DND-41 (cell line): ENCODE data around the gene LDHAL6A.

Experiments used
- ATAC-seq: fragments of 200-7000 bp; cut with Tn5 transposase; 3 replicates; pipeline ENCODE4 v1.9.1; 2021; ENCODE audit warnings: low read depth; ENCODE audit not compliant: insufficient read depth
- DNase-seq: peaks from one replicate; pipeline ENCODE4 v3.0.0-alpha.2; 2020
- H2AFZ ChIP-seq: 2 replicates; pipeline ENCODE4 v1.6.0; 2012; ENCODE audit warnings: low read depth, low read length
- H3K27ac ChIP-seq: 2 replicates; pipeline ENCODE4 v1.5.1; 2012; ENCODE audit warnings: low read length, inconsistent platforms
- H3K27me3 ChIP-seq: fragments of 200-600 bp; sonication (generic); 2 replicates; pipeline ENCODE4 v1.6.0; 2012; ENCODE audit warnings: low read length, mild to moderate bottlenecking, inconsistent platforms; ENCODE audit not compliant: insufficient read depth, poor library complexity
- H3K36me3 ChIP-seq: 2 replicates; pipeline ENCODE4 v1.5.1; 2012; ENCODE audit warnings: low read length, inconsistent platforms; ENCODE audit not compliant: insufficient read depth
- H3K4me1 ChIP-seq: 2 replicates; pipeline ENCODE4 v1.5.1; 2012; ENCODE audit warnings: mild to moderate bottlenecking, low read length; ENCODE audit not compliant: insufficient read depth
- H3K4me2 ChIP-seq: 2 replicates; pipeline ENCODE4 v1.6.0; 2012; ENCODE audit warnings: mild to moderate bottlenecking, moderate library complexity, low read length, inconsistent platforms; ENCODE audit not compliant: insufficient read depth
- H3K4me3 ChIP-seq, 2 experiments: fragments of 200-600 bp in 1 of 2; shearing (Covaris generic) in 1 of 2; 2 replicates each; pipeline ENCODE4 v1.5.1; 2012 to 2016; ENCODE audit warnings: inconsistent platforms in 2 of 2, low read length in 2 of 2, mild to moderate bottlenecking in 2 of 2, low read depth in 1 of 2, moderate library complexity in 1 of 2
- H3K79me2 ChIP-seq: 2 replicates; pipeline ENCODE4 v1.6.0; 2012; ENCODE audit warnings: low read length, inconsistent platforms; ENCODE audit not compliant: insufficient read depth
- H3K9ac ChIP-seq: 2 replicates; pipeline ENCODE4 v1.6.0; 2012; ENCODE audit warnings: low read depth, mild to moderate bottlenecking, inconsistent platforms, low read length, moderate library complexity
- H3K9me3 ChIP-seq: 2 replicates; pipeline ENCODE4 v1.5.1; 2012; ENCODE audit warnings: low read length, moderate library complexity, mild to moderate bottlenecking, inconsistent platforms; ENCODE audit not compliant: insufficient read depth, severe bottlenecking
- H4K20me1 ChIP-seq: 2 replicates; pipeline ENCODE4 v1.6.0; 2012; ENCODE audit warnings: low read length; ENCODE audit not compliant: insufficient read depth
- EZH2 ChIP-seq: IDR thresholded peaks from 3 replicates; pipeline ENCODE4 v1.6.1; 2012; ENCODE audit warnings: borderline replicate concordance, low read depth, mild to moderate bottlenecking, moderate library complexity, low read length, inconsistent platforms; ENCODE audit not compliant: severe bottlenecking
- TF ChIP-seq, protein P1 (sequence below): IDR thresholded peaks from 2 replicates; pipeline ENCODE4 v1.5.1; 2012; ENCODE audit warnings: borderline replicate concordance, low read length, moderate library complexity, mild to moderate bottlenecking; ENCODE audit not compliant: poor library complexity, severe bottlenecking; ENCODE audit errors: extremely low read depth

LDHAL6A gene

DNA sequence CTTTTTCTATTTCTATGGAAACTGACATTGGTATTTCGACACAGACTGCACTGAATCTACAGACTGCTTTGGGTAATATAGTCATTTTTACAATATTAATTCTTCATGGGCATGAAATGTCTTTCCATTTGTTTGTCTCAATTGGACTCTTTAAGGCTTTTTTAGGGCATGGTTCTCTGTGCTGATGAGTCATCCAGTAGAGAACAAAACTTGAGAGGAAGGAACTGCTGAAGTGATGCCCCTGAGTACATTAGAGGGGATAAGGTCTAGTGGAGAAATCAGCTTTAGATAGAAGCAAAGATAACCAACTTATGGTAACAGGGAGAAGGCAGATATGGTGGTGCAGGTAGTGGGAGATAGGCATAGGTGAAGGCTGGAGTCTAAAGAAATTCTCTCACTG, 46.0 kb downstream of the LDHAL6A start:
- Histone ChIP-seq H3K79me2 (no peaks in the 10 kb centered on the region), H3K36me3 (peaks cover 71% of the 10 kb centered on the region), H4K20me1 (no peaks in the 10 kb centered on the region), H3K27ac (no peak overlapping the region), H2AFZ (no peak overlapping the region), H3K27me3 (no peaks in the 10 kb centered on the region), H3K4me2 (no peak overlapping the region), H3K4me3 (no peak overlapping the region), H3K9me3 (no peaks in the 10 kb centered on the region), H3K4me1 (no peaks in the 10 kb centered on the region), H3K9ac (no peak overlapping the region)
- no peak for ATAC-seq
- TF ChIP-seq EZH2: no peak
- TF ChIP-seq, protein P1, sequence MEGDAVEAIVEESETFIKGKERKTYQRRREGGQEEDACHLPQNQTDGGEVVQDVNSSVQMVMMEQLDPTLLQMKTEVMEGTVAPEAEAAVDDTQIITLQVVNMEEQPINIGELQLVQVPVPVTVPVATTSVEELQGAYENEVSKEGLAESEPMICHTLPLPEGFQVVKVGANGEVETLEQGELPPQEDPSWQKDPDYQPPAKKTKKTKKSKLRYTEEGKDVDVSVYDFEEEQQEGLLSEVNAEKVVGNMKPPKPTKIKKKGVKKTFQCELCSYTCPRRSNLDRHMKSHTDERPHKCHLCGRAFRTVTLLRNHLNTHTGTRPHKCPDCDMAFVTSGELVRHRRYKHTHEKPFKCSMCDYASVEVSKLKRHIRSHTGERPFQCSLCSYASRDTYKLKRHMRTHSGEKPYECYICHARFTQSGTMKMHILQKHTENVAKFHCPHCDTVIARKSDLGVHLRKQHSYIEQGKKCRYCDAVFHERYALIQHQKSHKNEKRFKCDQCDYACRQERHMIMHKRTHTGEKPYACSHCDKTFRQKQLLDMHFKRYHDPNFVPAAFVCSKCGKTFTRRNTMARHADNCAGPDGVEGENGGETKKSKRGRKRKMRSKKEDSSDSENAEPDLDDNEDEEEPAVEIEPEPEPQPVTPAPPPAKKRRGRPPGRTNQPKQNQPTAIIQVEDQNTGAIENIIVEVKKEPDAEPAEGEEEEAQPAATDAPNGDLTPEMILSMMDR: no peak
- no peak for DNase-seq

DNA sequence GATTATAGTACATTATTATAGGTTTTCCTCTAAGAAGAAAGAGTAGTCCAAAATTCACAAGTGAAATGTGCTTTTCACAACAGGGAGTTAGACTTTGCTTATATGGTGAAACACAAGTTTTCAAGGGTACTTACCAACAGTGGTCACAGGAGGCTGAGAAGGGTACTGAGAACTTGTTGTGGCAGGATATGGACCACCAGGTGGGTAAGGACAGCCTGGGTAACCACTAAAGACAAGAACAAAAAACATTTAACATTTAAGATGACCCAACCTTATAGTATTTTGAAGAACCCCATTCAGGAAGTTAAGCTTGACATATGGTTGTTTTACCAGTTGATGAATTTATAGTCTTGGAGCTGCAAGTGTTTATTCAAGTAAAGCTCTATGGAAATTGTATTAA, 46.7 kb downstream of the LDHAL6A start:
- DNase-seq (no peak), ATAC-seq (no peak)
- no peaks in the 10 kb centered on the region for H3K79me2 ChIP-seq
- TF ChIP-seq, protein P1: no peak
- no peak for TF ChIP-seq EZH2
- H3K27me3 ChIP-seq: no peaks in the 10 kb centered on the region
- no peaks in the 10 kb centered on the region for H3K9me3 ChIP-seq
- no peak overlapping the region for H2AFZ ChIP-seq
- H4K20me1 ChIP-seq: no peaks in the 10 kb centered on the region
- H3K27ac ChIP-seq: no peak overlapping the region
- H3K4me2 ChIP-seq: no peak overlapping the region
- no peak overlapping the region for H3K4me3 ChIP-seq
- peaks cover 71% of the 10 kb centered on the region for H3K36me3 ChIP-seq
- no peak overlapping the region for H3K9ac ChIP-seq
- H3K4me1 ChIP-seq: no peaks in the 10 kb centered on the region

DNA sequence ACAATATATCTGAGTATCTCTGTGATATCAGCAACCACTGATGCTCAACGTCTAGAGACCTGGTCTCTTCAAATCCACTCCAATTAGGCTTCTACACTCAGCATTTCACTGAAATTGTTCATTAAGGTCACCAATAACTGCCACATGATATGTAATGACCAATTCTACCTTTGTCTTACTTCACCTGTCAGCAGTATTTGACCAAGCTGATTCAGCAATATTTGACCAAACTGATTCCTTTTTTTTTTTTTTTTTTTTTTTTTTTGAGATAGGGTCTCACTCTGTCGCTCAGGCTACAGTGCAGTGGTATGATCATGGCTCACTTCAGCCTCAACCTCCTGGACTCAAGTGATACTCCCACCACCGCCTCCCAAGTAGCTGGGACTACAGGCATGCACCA, 65.5 kb downstream of the LDHAL6A start:
- H3K4me2 ChIP-seq: no peak overlapping the region
- peaks cover 67% of the 10 kb centered on the region for H3K79me2 ChIP-seq
- no peak overlapping the region for H3K9ac ChIP-seq
- DNase-seq (no peak), ATAC-seq (no peak)
- no peaks in the 10 kb centered on the region for H3K9me3 ChIP-seq
- H4K20me1 ChIP-seq: no peaks in the 10 kb centered on the region; the same call in 1 of the 2 replicates
- no peak overlapping the region for H3K4me3 ChIP-seq
- peaks cover 18% of the 10 kb centered on the region for H3K4me1 ChIP-seq
- no peak overlapping the region for H2AFZ ChIP-seq
- TF ChIP-seq, protein P1: no peak
- TF ChIP-seq EZH2: no peak
- H3K27ac ChIP-seq: no peak overlapping the region
- no peaks in the 10 kb centered on the region for H3K27me3 ChIP-seq
- H3K36me3 ChIP-seq: peaks cover 31% of the 10 kb centered on the region

DNA sequence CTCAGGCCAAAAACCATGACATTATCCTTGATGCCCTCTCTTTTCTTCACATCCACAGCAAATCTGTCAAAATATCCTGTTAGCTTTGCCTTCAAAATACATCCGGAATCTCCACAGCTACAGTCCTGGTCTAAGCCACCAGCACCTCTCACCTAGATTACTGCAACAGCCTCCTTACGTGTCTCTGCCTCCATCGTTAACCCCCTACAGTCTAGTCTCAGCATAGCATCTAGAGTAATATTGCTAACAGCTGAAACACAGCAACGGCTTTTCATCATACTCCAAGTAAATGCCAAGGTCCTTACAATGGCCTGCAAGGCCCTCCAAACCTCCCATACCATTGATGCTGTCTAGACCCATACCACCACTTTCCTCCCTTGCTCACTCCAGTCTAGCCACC, 66.7 kb downstream of the LDHAL6A start:
- H3K79me2 ChIP-seq: peaks cover 80% of the 10 kb centered on the region
- H4K20me1 ChIP-seq: peaks cover 2% of the 10 kb centered on the region; the same call in 1 of the 2 replicates
- H3K4me2 ChIP-seq: no peak overlapping the region
- H3K9ac ChIP-seq: no peak overlapping the region
- DNase-seq (no peak), ATAC-seq (no peak)
- H3K27ac ChIP-seq: no peak overlapping the region
- no peaks in the 10 kb centered on the region for H3K9me3 ChIP-seq
- no peaks in the 10 kb centered on the region for H3K27me3 ChIP-seq
- TF ChIP-seq EZH2: no peak
- TF ChIP-seq, protein P1: peak; percentile 29
- peaks cover 35% of the 10 kb centered on the region for H3K36me3 ChIP-seq
- peaks cover 22% of the 10 kb centered on the region for H3K4me1 ChIP-seq
- H2AFZ ChIP-seq: no peak overlapping the region
- H3K4me3 ChIP-seq: no peak overlapping the region
